Skeletal muscle tissue (tissue), 4 donors: Measurements from ENCODE around the gene PPP1R1C. TPM values are rescaled to one million over a fixed set of nuclear protein-coding genes. Genes with fewer than 3 reads are reported as not detected.

Experiments
- H3K27ac ChIP-seq: one replicate; pipeline ENCODE4 v1.7.0; 2013; ENCODE audit warnings: mild to moderate bottlenecking, low read depth, low read length, inconsistent platforms
- H3K27me3 ChIP-seq, 3 donors: one replicate each; pipeline ENCODE4 v1.7.0; 2013; ENCODE audit warnings: low read length in 3 of 3; ENCODE audit not compliant: control insufficient read depth in 3 of 3, insufficient read depth in 3 of 3
- H3K36me3 ChIP-seq, 3 donors: one replicate each; pipeline ENCODE4 v1.7.0; 2013; ENCODE audit warnings: low read length in 3 of 3; ENCODE audit not compliant: control insufficient read depth in 3 of 3, insufficient read depth in 3 of 3
- H3K4me1 ChIP-seq, 3 donors: one replicate each; pipeline ENCODE4 v1.7.0; 2013; ENCODE audit warnings: low read length in 3 of 3, mild to moderate bottlenecking in 3 of 3; ENCODE audit not compliant: control insufficient read depth in 3 of 3, insufficient read depth in 3 of 3
- H3K4me3 ChIP-seq, 3 donors: one replicate each; pipeline ENCODE4 v1.7.0; 2013; ENCODE audit warnings: low read length in 3 of 3
- H3K9ac ChIP-seq, 3 donors: one replicate each; pipeline ENCODE4 v1.7.0; 2013; ENCODE audit warnings: low read length in 3 of 3, mild to moderate bottlenecking in 3 of 3, moderate library complexity in 2 of 3, low read depth in 1 of 3
- H3K9me3 ChIP-seq, 3 donors: one replicate each; pipeline ENCODE4 v1.7.0; 2013; ENCODE audit warnings: low read length in 3 of 3; ENCODE audit not compliant: control insufficient read depth in 3 of 3
- total RNA-seq: library from RNA; depleted of rRNA; stranded (reverse); fragments of >200 nt; gene quantifications from one replicate; pipeline ENCODE4 v1.2.3, GENCODE V29; 2014
- donor health status: Osteomylitis.

PPP1R1C gene
- total RNA-seq, 1 donor from 2014 or later = 1.6 TPM

DNA sequence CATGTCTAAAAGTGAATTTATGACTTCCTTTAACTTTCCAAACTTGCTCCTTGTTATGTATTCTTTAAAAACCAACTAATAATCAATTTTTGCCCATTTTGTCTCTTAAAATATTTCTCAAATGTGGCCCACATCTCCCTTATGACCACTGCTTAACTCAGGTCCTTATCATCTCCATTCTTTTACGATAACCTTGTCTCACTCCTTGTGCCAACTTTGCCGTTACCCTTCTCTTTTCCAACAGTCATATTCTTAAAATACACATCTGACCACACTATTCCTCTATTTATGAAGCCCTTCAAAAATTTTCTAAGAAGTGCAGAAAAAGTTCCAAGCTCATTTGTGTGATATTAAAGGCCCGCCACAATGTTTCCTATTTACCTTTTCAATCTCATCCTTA, 47.8 kb downstream of the PPP1R1C start:
- Histone ChIP-seq H3K27me3 (no peaks in the 10 kb centered on the region), H3K4me1 (no peaks in the 10 kb centered on the region), H3K36me3 (no peaks in the 10 kb centered on the region), H3K27ac (no peak overlapping the region), H3K9me3 (no peaks in the 10 kb centered on the region), H3K9ac (no peak overlapping the region), H3K4me3 (no peak overlapping the region)

DNA sequence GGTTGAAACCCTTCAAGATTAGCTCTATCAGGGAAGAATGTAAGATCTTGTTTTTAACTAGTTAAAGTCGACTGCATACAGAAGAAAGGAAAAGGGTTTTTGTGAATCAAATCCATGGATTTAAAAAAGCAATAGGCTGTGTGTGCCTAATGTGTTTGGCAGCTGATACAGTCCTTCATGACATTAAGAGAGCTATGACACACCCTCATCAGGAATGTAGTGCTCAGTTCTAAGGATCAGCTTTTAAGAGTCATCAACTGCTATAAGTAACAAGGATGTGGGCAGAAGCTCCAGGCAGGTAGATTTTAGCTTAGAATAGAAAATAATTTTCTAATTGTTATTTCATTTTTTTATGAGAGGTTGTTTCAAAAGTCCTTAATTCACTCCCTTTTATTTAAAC, 52.9 kb downstream of the PPP1R1C start:
- Histone ChIP-seq H3K4me1 (no peaks in the 10 kb centered on the region), H3K36me3 (no peaks in the 10 kb centered on the region), H3K9me3 (no peaks in the 10 kb centered on the region), H3K27ac (no peak overlapping the region), H3K9ac (no peak overlapping the region), H3K27me3 (no peaks in the 10 kb centered on the region), H3K4me3 (no peak overlapping the region)

GRCh38 chr2:182043021-182043420, 57.4 kb downstream of the PPP1R1C start:
- Histone ChIP-seq H3K4me3 (no peak overlapping the region), H3K36me3 (no peaks in the 10 kb centered on the region), H3K9ac (no peak overlapping the region), H3K27me3 (no peaks in the 10 kb centered on the region), H3K27ac (no peak overlapping the region), H3K4me1 (no peaks in the 10 kb centered on the region), H3K9me3 (no peaks in the 10 kb centered on the region)

- no peak overlapping the region for H3K9ac ChIP-seq
- no peaks in the 10 kb centered on the region for H3K4me1 ChIP-seq
- H3K27ac ChIP-seq = no peak overlapping the region
- no peak overlapping the region for H3K4me3 ChIP-seq
- H3K9me3 ChIP-seq = no peaks in the 10 kb centered on the region
- no peaks in the 10 kb centered on the region for H3K27me3 ChIP-seq
- H3K36me3 ChIP-seq = no peaks in the 10 kb centered on the region
Observed at GRCh38 chr2:182043861-182044260, 58.2 kb downstream of the PPP1R1C start.

- peaks cover 0 to 3% (median 0%) of the 10 kb centered on the region in 3 donors for H3K4me1 ChIP-seq
- no peaks in the 10 kb centered on the region for H3K36me3 ChIP-seq
- H3K9ac ChIP-seq = no peak overlapping the region
- no peak overlapping the region for H3K27ac ChIP-seq
- H3K4me3 ChIP-seq = no peak overlapping the region
- H3K9me3 ChIP-seq = no peaks in the 10 kb centered on the region
- no peaks in the 10 kb centered on the region for H3K27me3 ChIP-seq
Observed at GRCh38 chr2:182047544-182047943, 61.9 kb downstream of the PPP1R1C start.

DNA sequence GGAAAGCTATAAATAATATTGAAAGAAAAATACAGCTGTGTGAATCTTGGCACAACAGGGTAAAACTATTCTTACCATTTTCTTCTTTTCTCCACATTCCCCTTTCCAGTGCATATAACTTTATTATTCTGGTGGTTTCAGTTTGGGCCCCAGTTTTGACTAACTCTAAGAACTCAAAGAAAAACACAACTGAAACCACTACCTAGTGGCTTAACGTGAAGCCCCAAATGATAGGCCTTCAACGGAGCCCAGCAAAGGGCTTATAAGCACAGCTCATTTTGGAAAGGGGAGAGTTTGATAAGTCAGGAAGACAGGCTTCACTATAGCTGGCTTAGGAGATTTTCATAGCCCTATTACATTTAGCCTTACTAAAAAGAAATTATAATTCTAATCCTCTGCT, 62.4 kb downstream of the PPP1R1C start:
- H3K27me3 ChIP-seq = no peaks in the 10 kb centered on the region
- no peaks in the 10 kb centered on the region for H3K9me3 ChIP-seq
- H3K9ac ChIP-seq = no peak overlapping the region
- H3K4me3 ChIP-seq = no peak overlapping the region
- H3K4me1 ChIP-seq = peaks cover 0 to 3% (median 0%) of the 10 kb centered on the region in 3 donors
- no peaks in the 10 kb centered on the region for H3K36me3 ChIP-seq
- no peak overlapping the region for H3K27ac ChIP-seq

DNA sequence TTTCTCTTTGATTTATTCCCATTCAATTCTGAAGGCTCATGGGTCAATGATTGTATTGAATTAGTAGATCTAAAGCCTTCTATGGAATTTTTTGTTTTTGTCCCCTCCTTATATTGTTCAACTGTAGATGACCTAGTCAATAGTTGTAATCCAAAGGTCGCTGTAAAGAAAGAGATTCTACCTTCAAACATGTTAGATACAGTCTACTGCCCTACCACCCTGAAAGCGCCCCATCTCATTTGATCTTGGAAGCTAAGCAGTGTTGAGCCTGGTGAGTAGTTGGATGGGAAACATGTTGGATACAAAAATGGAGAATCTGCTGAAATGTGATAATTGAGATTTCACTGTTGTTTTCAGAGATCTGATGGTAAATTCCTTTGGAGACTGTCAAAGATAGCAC, 63.0 kb downstream of the PPP1R1C start:
- no peaks in the 10 kb centered on the region for H3K9me3 ChIP-seq
- H3K9ac ChIP-seq = no peak overlapping the region
- H3K4me3 ChIP-seq = no peak overlapping the region
- peaks cover 0 to 3% (median 0%) of the 10 kb centered on the region in 3 donors for H3K4me1 ChIP-seq
- no peak overlapping the region for H3K27ac ChIP-seq
- H3K27me3 ChIP-seq = no peaks in the 10 kb centered on the region
- H3K36me3 ChIP-seq = no peaks in the 10 kb centered on the region

GRCh38 chr2:182049372-182050148, 63.9 kb downstream of the PPP1R1C start:
- no peaks in the 10 kb centered on the region for H3K27me3 ChIP-seq
- H3K4me1 ChIP-seq = peaks cover 0 to 3% (median 0%) of the 10 kb centered on the region in 3 donors
- H3K9me3 ChIP-seq = no peaks in the 10 kb centered on the region
- no peaks in the 10 kb centered on the region for H3K36me3 ChIP-seq
- no peak overlapping the region for H3K27ac ChIP-seq
- H3K9ac ChIP-seq = no peak overlapping the region
- H3K4me3 ChIP-seq = no peak overlapping the region

- Histone ChIP-seq H3K4me1 (peaks cover 0 to 3% (median 0%) of the 10 kb centered on the region in 3 donors), H3K27ac (no peak overlapping the region), H3K27me3 (no peaks in the 10 kb centered on the region), H3K9me3 (no peaks in the 10 kb centered on the region), H3K9ac (no peak overlapping the region), H3K36me3 (no peaks in the 10 kb centered on the region), H3K4me3 (no peak overlapping the region)
Observed at GRCh38 chr2:182050333-182051135, 64.9 kb downstream of the PPP1R1C start.

DNA sequence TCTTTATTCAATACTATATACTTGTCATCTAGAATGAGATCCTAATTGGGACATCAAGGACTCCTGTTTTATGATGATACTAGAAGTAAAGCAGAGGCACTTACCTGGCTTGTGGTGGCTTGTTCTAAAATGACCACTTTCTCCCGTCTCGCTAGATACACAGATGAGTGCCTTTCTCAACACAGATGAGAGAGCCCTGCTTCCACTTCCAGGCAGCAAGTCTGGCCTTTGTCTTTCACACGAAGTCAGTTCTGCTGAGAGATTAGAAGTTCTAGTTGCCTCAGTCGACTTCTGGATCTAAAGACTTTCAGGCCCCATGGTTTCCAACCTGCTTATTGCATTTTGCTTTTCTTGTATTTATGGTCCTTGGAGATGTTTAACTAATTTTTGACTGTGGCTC, 70.3 kb downstream of the PPP1R1C start:
- H3K27me3 ChIP-seq = no peaks in the 10 kb centered on the region
- H3K4me1 ChIP-seq = no peaks in the 10 kb centered on the region
- H3K9ac ChIP-seq = no peak overlapping the region
- no peaks in the 10 kb centered on the region for H3K36me3 ChIP-seq
- H3K9me3 ChIP-seq = no peaks in the 10 kb centered on the region
- no peak overlapping the region for H3K4me3 ChIP-seq
- no peak overlapping the region for H3K27ac ChIP-seq
